NCI-H446 treated with DMSO at 0.1 percent for 48 hours (cell line): Measurements from ENCODE around the gene ADCK2.
A peak's percentile ranks its signal among the peaks of the same experiment; 100 is the strongest.
"Not testable (repeated sequence)": the region's sequence is repeated elsewhere in the genome, so short reads cannot be mapped to it uniquely, and the experiment has no call there.

Source experiments
- DNase-seq: peaks from one replicate; lab custom pipeline; 2025; lab: John Stamatoyannopoulos, UW

The ADCK2 gene, protein sequence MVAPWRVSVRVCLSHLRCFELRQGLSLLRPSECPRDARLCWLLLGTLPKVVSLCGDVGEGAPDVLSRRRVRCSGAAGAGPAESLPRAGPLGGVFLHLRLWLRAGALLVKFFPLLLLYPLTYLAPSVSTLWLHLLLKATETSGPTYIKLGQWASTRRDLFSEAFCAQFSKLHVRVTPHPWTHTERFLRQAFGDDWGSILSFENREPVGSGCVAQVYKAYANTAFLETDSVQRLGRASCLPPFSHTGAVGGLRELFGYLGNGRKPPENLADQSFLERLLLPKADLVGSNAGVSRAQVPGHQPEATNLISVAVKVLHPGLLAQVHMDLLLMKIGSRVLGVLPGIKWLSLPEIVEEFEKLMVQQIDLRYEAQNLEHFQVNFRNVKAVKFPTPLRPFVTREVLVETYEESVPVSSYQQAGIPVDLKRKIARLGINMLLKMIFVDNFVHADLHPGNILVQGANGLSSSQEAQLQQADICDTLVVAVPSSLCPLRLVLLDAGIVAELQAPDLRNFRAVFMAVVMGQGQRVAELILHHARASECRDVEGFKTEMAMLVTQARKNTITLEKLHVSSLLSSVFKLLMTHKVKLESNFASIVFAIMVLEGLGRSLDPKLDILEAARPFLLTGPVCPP

DNA sequence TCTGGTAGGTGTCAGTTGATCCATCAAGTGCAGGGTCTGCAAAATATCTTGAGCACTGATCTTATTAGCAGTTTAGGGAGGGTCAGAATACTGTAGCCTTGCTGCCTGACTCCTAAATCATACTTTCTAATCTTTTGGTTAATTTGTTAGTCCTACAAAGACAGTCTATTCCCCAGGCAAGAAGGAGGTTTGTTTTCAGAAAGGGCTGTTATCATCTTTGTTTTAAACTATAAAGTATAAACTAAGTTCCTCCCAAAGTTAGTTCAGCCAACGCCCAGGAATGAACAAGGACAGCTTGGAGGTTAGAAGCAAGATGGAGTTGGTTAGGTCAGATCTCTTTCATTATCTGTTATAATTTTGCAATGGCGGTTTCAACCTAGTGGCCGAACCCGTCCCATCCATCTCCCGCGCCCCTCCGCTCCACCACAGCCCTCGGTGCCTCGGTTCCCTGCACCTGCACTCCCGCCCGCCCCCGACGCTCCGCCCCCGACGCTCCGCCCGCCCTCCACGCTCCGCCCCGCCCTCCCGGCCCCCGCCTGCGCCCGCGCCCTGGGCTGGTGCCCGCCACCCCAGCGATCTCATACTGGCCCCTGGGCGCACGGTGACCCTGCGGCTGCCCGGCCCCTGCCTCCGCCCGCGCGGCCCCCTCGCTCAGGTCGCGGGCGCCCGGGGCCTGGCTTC lies at the start of gene ADCK2:
ADCK2 (plus strand) TSS at position 564 of the 681 bp plus-strand sequence. CDS start 386 bp downstream, outside the sequence.
- DNase-seq = peak; percentile 7

DNA sequence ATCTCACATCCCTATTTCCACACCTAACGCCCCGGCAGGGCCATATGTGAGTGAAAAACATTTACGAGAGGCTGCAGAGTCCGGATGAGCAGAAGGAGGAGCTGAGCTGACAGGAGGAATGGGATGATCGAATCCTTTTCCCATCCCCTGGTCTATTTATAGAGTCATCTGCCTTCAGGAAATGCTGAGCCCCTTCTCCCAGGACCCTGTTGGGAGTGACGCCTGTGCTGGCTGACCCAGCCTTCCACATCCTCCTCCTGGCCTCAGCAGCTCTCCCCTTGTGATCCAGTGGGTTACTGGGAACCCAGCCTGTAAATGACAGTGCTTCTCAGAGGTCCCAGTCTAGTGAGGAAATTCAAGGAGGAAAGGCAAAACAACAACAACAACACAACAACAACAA lies 48.8 kb upstream of the ADCK2 start:
- DNase-seq = no peak

DNA sequence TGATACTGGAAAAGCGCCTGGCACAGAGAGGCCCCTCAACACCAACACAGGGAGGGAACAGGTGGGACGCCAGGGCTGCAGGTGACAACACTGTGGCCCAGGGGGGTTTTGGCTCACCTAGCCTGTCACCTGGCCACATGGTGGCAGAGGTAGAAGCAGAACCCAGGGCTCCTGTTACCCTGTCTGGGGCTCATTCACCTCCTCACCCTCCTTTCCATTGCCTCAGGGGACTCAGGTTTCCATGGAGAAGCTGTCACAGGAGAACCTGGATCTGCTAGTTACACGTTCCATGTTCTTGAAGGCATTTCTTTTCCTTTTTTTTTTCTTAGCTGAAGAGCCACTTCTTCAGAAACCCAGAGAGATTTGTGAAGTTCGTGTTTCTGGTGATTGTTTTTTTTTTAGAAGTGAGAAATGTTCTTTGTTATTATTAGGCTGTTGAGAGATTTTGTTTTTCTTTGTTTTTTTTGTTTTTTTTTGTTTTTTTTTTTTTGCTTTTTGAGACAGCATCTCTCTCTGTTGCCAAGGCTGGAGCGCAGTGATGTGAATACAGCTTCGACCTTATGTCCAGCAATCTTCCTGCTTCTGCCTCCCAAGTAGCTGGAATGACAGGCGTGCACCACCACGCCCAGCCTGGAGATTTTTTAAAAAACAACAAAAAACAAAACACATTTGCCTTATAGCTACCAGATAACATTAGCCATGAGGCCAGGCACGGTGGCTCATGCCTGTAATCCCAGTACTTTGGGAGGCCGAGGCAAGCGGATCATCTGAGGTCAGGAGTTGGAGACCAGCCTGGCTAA lies 48.2 kb upstream of the ADCK2 start:
- no peak for DNase-seq

DNA sequence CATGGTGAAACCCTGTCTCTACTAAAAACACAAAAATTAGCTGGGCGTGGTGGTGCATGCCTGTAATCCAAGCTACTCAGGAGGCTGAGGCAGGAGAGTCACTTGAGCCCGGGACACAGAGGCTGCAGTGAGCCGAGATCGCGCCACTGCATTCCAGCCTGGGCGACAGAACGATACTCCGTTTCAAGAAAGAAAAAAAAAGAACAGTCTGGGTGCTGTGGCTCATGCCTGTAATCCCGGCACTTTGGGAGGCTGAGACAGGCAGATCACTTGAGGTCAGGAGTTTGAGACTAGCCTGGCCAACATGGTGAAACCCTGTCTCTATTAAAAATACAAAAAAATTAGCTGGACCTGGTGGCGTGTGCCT lies 47.6 kb upstream of the ADCK2 start:
- not testable (repeated sequence) for DNase-seq

DNA sequence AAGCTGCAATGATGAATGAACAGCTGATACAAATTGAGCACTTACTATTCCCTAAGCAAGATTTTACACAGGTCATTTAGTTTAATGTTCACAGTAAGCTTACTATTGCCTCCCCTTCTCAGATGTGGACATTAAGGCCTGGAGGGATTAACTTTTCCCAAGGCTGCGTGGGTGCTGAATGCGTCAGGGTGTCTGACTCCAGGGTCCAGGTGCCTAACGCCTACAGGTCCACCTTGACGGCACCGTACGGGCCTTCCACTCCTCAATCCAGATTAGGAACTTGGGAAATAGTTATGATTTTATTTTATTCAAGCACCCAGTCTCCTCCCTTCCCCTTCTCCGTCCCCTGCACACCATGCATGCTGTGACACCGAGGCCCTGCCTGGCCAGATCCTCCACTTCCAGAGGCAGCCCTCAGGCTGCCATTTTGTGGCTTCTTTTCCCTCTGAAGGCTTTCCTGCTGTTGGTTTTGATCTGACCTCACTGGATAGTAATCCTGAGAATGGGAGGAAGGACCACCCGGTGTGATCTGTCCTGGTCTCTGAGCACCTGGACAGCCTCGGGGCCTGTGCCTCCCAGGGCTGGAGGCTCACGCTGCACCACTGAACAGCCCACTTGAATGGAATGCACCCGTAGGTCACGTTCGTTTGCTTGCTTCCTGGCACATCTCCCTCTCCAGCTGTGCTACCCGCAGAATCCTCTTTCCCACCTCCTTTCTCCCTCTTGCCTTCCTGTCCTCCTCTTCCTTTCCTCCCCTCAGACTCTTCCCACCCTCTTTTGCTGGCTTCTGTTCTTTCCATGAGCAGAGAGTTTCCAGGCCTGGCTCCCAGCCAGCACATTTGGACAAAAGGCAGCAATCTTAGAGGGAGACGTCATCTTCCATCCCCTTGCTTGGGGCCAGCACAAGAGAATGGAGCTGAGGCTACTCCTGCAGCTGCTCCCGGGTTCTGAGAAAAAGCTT lies 46.6 kb upstream of the ADCK2 start:
- peak; percentile 55 for DNase-seq

DNA sequence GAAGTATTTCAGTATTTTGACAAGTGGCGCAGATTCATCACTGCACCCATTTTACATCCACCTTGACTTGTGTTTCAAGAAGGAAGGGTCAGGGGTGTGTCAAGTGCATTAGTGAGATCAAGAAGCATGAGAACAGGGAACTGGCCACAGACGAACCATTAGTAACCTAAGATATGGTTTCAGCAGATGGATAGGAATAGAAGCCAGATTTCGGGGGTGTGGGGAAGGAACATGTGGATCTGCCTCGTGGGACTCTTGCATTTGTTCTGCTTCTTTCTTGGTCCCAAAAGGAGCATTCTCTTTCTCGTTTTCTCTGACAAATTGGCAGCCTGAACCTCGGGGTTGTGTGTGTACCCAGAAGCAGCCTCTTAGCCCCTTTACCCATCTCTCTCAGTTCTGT lies 41.7 kb upstream of the ADCK2 start:
- DNase-seq = no peak

DNA sequence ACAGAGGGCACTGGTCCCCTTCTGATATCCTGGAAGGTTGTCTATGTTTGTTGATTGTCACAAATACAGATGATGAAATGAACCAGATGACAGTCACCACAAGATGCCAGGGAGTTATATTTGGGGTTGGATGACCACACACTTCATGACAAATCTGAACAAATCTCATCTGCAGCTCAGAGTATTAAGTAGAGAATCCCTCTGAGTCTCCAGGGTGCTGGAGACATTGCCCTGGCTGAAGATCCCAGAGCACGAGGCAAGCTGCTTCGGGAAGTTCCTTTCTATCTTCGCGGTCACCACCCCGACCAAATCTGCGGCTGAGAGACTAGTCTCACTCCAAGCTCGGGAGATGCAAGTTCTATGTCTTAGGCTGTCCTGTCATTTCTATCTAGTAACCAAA lies 41.1 kb upstream of the ADCK2 start:
- no peak for DNase-seq

DNA sequence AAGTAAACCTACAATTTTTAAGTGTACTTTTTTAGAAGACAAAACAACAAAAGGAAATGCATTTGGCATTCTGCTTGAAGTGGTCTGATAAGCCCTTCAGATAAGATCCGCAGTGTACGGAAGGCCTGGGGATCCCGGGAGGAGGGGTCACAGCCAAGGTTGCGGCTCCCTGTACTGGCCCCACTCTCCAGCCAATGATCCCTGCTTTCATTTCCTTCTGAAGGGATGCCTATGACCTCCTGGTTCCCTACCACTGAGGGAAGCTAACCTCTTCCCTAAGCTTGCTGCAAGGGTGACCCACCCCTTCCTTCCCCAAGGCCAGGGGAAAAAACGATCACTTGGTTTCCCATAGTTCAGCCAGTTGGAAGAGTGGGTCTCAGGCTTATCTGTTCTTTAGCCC lies 37.4 kb upstream of the ADCK2 start:
- no peak for DNase-seq

DNA sequence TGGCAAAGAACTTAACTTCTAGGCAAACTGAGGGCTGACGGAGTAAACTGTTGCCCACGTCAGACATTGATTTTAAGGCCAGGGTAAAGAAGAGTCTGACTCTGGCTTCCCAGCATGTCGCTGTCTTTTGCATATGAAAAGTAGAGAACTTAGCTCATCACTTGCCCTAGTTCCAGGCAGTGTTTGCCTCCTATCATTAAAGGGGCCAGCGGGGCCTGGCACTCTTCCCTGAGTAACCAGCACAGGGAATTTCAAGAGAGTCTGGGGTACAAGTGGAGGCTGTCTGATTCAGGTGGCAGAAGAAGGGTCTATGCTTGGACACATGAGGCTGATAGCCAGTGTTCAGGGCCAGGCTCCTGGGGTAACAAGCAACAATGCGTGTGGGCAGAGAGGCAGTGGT lies 36.9 kb upstream of the ADCK2 start:
- DNase-seq = no peak

DNA sequence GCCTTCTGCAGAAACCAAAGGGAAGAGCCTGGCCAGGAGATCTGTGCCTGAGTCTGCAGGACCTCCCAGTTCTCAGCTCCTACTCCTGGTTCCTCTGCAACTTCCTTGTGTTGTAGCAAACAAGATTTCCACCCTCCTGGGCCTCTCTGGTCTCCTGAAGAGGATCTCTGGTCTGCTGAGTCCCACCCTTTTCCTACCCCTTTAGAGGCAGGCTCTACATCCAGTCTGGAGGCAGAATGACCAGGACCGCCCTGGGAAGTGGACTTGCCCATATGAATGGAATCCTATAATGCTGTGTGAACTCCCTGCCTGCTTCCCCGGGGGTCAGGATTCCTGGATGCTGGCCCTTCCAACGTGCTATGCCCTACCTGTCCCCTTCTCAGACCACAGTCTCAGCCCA lies 35.3 kb upstream of the ADCK2 start:
- no peak for DNase-seq

DNA sequence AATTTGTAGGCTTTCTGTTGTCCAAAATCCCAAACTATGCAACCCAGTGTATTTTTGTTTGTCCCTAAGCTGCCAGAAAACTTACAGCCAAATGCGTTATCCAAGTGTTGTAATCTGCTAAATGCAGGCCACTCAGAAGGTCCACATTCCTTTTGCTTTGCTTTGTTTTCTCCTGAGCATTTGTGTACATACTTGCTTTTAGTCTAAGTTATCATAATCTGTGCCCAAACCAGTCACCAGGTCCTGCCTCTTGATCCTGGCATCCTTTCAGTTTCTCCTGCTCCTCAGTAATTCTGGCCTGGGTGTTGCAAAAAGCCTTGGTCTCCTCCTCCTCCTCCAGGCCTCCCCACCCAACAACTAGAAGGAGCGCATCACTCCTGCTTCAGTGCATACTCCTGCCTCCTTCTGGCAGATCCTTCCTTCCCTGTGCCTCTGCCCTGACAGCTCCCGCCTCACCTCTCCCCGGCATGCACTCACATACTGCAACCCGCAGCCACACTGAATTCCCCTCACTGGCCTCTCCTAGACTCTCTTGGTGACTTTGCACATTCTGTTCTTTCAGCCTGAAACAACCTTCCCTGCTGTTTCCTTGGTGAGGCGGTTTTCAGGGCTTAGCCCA lies 34.5 kb upstream of the ADCK2 start:
- DNase-seq = no peak

DNA sequence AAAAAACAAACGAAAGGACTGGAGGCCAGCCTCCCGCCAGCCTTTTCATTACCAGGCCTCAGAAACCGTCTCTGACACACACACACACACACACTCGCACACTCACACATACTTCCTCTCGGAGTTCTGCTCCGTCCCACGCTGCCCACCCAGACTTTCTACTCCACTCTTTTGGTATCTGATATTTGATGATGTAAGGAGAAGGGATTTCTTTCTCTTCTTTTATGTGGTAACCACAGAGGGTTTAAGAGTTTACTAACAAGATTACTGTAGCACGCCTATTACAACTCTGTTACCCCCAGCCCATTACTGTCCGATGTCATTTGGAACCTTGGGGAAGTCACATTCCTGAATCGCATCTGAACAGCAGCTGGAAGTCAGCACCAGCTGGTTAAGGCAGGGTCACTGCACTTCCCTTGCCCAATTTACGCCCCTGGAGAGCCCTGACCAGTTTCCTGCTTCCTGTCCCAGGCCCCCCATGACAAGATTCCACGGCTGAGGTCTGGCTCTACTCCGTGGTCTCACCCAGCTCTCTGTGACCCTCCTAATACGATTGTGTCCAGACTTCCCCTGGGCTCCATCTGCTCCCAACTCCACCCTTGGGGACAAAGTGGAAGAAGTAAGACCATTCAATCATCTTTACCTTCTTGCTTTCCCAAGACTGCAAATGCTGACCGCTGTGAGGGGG lies 33.2 kb upstream of the ADCK2 start:
- no peak for DNase-seq

DNA sequence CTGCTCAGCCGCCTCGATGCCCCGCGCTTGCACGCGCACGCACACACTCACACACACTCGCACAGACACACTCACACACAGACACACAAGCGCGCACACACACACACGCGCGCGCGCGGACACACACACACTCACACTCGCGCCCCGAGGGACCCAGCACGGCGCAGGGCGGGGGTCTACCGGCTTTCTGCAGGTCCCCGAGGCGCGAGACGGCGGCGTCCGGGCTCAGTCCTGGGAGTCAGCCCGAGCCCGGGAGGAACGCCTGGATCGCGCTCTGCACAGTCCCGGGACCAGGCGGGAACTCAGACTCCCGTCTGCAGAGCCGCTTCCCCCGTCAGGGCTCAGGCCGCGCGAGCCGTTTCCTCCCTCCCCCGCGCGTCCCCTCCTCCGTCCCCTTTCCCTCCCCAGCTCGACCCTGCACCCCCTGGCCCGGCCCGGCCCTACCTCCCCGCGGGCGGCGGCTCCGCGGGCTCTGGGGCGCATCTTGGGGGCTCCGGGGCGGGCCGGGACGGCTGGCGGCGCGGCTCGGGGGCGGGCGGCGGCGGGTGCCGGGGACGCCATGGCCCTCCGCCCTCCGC lies 32.6 kb upstream of the ADCK2 start:
- no peak for DNase-seq

DNA sequence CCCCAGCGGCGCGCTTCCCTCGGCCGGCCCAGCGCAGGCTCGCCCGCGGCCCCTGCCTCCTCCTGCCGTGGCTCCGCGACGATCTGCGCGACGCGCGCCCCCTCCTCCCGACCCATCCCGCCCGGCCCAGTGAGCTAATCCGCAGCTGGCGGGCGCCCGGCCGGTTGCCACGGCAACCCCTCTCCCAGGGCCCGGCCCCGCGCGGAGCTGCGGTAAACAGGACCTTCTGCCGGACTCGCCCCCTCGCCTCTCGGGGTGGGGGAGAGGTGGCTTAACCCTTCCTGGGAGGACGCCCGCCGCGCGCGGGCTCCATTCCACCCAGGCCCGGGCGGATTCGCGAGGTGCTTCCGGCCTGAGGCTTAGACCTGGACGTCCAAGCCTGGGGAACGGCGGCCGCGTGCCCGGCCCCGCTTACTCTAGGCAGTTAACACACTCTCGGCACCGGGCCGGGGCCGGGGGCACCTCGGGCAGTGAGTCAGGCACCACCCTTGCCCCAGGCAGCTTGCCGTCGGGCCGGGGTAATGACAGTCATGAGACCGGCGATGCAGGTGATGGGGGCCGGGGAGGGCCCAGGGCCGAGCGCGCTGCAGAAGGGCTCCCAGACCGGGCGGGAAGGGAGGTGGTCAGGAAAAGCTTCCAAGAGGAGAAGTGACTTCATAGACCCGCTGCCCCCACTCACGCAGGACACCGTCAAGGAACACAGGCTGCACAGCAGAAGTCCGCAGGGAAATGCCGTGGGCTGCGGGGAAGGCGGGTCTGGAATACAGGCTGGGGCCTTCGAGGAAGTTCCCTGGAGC lies 31.8 kb upstream of the ADCK2 start, which contains the start of gene DENND2A:
DENND2A (minus strand) TSS at position 87 of the 797 bp plus-strand sequence. CDS start 38,416 bp downstream, outside the sequence.
- DNase-seq = peak; percentile 62

DNA sequence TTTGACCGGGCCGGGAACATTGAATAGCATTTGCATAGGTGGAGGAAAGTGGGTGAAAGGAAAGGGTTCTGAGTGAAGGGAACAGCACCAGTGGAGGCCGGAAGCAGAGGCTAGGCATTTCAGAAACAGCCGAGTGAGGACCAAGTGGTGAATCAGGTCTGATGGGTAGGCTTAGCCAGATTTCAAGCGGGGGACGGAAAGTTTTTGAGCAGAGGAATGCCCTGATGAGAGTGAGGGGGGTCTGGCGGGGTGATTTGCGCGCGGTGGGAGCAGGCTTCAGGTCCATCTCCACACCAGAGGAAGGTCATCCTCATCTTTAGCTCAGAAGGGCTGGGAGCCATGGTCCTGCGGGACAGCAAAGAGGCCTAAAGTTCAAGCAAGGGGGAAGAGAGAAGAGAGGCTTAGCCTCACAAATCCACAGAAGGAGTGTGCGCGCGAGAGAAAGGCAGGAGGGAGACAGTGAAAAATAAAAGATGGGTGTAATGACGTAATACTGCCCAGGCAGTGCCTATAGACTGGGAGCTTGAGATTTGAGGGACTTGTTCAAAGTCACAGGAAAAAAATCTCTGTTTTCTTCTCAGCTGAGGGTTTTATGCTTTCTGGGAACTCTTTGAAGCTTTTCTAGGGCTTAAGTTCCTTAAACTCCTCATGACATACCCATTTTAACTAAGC lies 31.1 kb upstream of the ADCK2 start:
- no peak for DNase-seq

DNA sequence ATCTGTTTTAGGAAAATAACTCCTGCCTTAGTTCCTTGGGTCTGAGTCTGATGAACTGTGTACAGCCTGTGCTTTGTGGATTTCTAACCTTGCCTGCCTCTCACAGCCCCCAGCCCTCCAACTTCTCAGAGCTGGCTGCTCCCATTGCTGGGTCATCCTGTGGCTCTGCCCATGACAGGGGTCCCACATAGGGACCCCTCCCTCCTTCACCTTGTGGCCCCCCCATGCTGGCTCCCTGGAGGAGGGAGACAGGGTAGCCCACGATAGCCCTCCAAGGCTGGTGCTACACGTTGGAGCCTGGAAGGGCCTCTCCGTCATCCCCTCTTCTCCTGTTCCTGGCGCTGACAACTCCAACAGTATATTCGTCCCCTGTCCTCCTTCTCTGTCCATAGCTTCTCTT lies 29.3 kb upstream of the ADCK2 start:
- no peak for DNase-seq

DNA sequence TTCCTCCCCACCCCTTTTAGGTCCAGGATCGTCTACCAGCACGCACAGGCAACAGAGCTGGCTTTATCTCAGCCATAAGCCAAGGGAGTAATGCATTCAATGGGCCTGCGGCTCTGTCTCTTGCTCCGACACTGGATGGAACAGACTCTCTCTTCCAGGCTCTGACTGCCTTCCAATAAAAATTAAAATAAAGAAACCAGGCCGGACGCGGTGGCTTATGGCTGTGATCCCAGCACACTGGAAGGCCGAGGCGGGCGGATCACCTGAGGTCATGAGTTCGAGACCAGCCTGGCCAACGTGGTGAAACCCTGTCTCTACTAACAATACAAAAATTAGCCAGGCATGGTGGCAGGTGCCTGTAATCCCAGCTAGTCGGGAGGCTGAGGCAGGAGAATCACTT lies 28.0 kb upstream of the ADCK2 start:
- DNase-seq = not testable (repeated sequence)
